ENCODE measurements around the gene ZSCAN20. TPM values are rescaled to one million over a fixed set of nuclear protein-coding genes. Genes with fewer than 3 reads are reported as not detected.

ZSCAN20 gene
- total RNA-seq, 2 experiments from 2014 or later: 3.9 to 4.0 TPM

GRCh38 chr1:33425900-33426299, 46.5 kb upstream of the ZSCAN20 start:
- POLR2A ChIA-PET: no interaction called here
- H3K36me3 ChIP-seq (ENCODE audit: insufficient read depth, low read length): no peaks in the 10 kb centered on the region

GRCh38 chr1:33426916-33427315, 45.5 kb upstream of the ZSCAN20 start:
- H3K36me3 ChIP-seq (ENCODE audit: insufficient read depth, low read length): no peaks in the 10 kb centered on the region
- H3K9me2 ChIP-seq (ENCODE audit: insufficient read depth, low read length): no peaks in the 10 kb centered on the region
- intact Hi-C loops (cut with micrococcal nuclease; ENCODE audit: unreplicated experiment): no loop called here
- no peaks in the 10 kb centered on the region for H4K20me1 ChIP-seq (ENCODE audit: insufficient read depth, low read length)
- ChIA-PET CTCF (ENCODE audit: unreplicated experiment) (no interaction called here), POLR2A (no interaction called here)
- H3K4me1 ChIP-seq (ENCODE audit: insufficient read depth, low read length, poor library complexity, severe bottlenecking): peaks cover 5% of the 10 kb centered on the region
- no peak overlapping the region for H3K4me3 ChIP-seq (ENCODE audit: low read depth, low read length, poor library complexity, severe bottlenecking)
- H2AFZ ChIP-seq (ENCODE audit: low read length): no peak overlapping the region
- H3K27ac ChIP-seq (ENCODE audit: low read depth, low read length, poor library complexity, severe bottlenecking): no peak overlapping the region
- no peak overlapping the region for H3K4me2 ChIP-seq (ENCODE audit: low read length)
- DNase-seq (ENCODE audit: low spot score): no peak
- H3K79me2 ChIP-seq (ENCODE audit: insufficient read depth, low read depth, low read length): no peaks in the 10 kb centered on the region
- no peak for TF ChIP-seq CTCF (conservative IDR thresholded peaks at IDR 0.05; ENCODE audit: low read length)
- no peak for TF ChIP-seq EZH2phosphoT487 (IDR thresholded peaks at IDR 0.05; ENCODE audit: borderline replicate concordance, low read depth, low read length)
- no TSS peak for BruUV-seq (replicated peaks)
- no peaks in the 10 kb centered on the region for H3K9me3 ChIP-seq (ENCODE audit: low read length)

More at GRCh38 chr1:33425900-33426299, 46.5 kb upstream of the ZSCAN20 start:
- Histone ChIP-seq H3K9me2 (ENCODE audit: insufficient read depth, low read length) (no peaks in the 10 kb centered on the region), H3K4me2 (ENCODE audit: low read length) (no peak overlapping the region), H3K4me3 (ENCODE audit: low read depth, low read length, poor library complexity, severe bottlenecking) (no peak overlapping the region), H3K4me1 (ENCODE audit: insufficient read depth, low read length, poor library complexity, severe bottlenecking) (no peaks in the 10 kb centered on the region), H2AFZ (ENCODE audit: low read length) (no peak overlapping the region), H3K27ac (ENCODE audit: low read depth, low read length, poor library complexity, severe bottlenecking) (no peak overlapping the region), H4K20me1 (ENCODE audit: insufficient read depth, low read length) (no peaks in the 10 kb centered on the region), H3K9me3 (ENCODE audit: low read length) (no peaks in the 10 kb centered on the region), H3K79me2 (ENCODE audit: insufficient read depth, low read depth, low read length) (no peaks in the 10 kb centered on the region)
- BruUV-seq (replicated peaks): no TSS peak
- no peak for TF ChIP-seq EZH2phosphoT487 (IDR thresholded peaks at IDR 0.05; ENCODE audit: borderline replicate concordance, low read depth, low read length)
- TF ChIP-seq CTCF (conservative IDR thresholded peaks at IDR 0.05; ENCODE audit: low read length): no peak
- no peak for DNase-seq (ENCODE audit: low spot score)
- intact Hi-C loops (cut with micrococcal nuclease; ENCODE audit: unreplicated experiment): no loop called here
- CTCF ChIA-PET (ENCODE audit: unreplicated experiment): no interaction called here

GRCh38 chr1:33428661-33429060, 43.8 kb upstream of the ZSCAN20 start:
- H3K9me3 ChIP-seq (ENCODE audit: low read length): no peaks in the 10 kb centered on the region
- DNase-seq (ENCODE audit: low spot score): no peak
- TF ChIP-seq CTCF (conservative IDR thresholded peaks at IDR 0.05; ENCODE audit: low read length) (no peak), EZH2phosphoT487 (IDR thresholded peaks at IDR 0.05; ENCODE audit: borderline replicate concordance, low read depth, low read length) (no peak)
- no peaks in the 10 kb centered on the region for H3K36me3 ChIP-seq (ENCODE audit: insufficient read depth, low read length)
- H2AFZ ChIP-seq (ENCODE audit: low read length): no peak overlapping the region
- H4K20me1 ChIP-seq (ENCODE audit: insufficient read depth, low read length): no peaks in the 10 kb centered on the region
- intact Hi-C loops (cut with micrococcal nuclease; ENCODE audit: unreplicated experiment): no loop called here
- no peak overlapping the region for H3K27ac ChIP-seq (ENCODE audit: low read depth, low read length, poor library complexity, severe bottlenecking)
- ChIA-PET POLR2A (no interaction called here), CTCF (ENCODE audit: unreplicated experiment) (no interaction called here)
- no peak overlapping the region for H3K4me2 ChIP-seq (ENCODE audit: low read length)
- no peaks in the 10 kb centered on the region for H3K79me2 ChIP-seq (ENCODE audit: insufficient read depth, low read depth, low read length)
- H3K4me3 ChIP-seq (ENCODE audit: low read depth, low read length, poor library complexity, severe bottlenecking): no peak overlapping the region
- BruUV-seq (replicated peaks): no TSS peak
- peaks cover 5% of the 10 kb centered on the region for H3K4me1 ChIP-seq (ENCODE audit: insufficient read depth, low read length, poor library complexity, severe bottlenecking)
- no peaks in the 10 kb centered on the region for H3K9me2 ChIP-seq (ENCODE audit: insufficient read depth, low read length)

All from OCI-LY7 (cell line).